ENCODE results near the gene SPX. TPM values are rescaled to one million over a fixed set of nuclear protein-coding genes. Genes with fewer than 3 reads are reported as not detected.

The SPX gene
- total RNA-seq, 1 experiment from 2014 or later: 0.39 TPM

GRCh38 chr12:21539797-21540196 is 13.7 kb downstream of the SPX start:
- intact Hi-C loops (cut with micrococcal nuclease; ENCODE audit: unreplicated experiment): no loop called here
- Histone ChIP-seq H3K79me2 (ENCODE audit: low read depth) (no peaks in the 10 kb centered on the region), H3K9me2 (ENCODE audit: insufficient read depth) (no peaks in the 10 kb centered on the region), H3K9me3 (ENCODE audit: insufficient read depth, low read depth) (no peaks in the 10 kb centered on the region), H3F3A (ENCODE audit: insufficient read depth, low read depth) (no peaks in the 10 kb centered on the region), H3K27ac (no peak overlapping the region), H2AFZ (no peak overlapping the region), H4K20me1 (ENCODE audit: insufficient read depth) (no peaks in the 10 kb centered on the region), H3K27me3 (ENCODE audit: insufficient read depth, low read depth) (no peaks in the 10 kb centered on the region), H3K4me1 (replicated peaks; ENCODE audit: insufficient read depth) (0 out of 2 replicates have a peak, but pooled peaks cover 10% of the 10 kb centered on the region), H3K36me3 (ENCODE audit: low read depth) (no peaks in the 10 kb centered on the region), H3K4me2 (no peak overlapping the region), H3K4me3 (no peak overlapping the region)
- ChIA-PET POLR2A (ENCODE audit: unreplicated experiment) (no interaction called here), CTCF (no interaction called here)
- BruUV-seq (replicated peaks): no TSS peak
- no peak for DNase-seq
- TF ChIP-seq EZH2 (IDR thresholded peaks at IDR 0.05; ENCODE audit: low read depth) (no peak), CTCF (conservative IDR thresholded peaks at IDR 0.05) (no peak)

GRCh38 chr12:21541773-21542172 is 15.7 kb downstream of the SPX start:
- no peak overlapping the region for H3K4me3 ChIP-seq
- no peak for TF ChIP-seq CTCF (conservative IDR thresholded peaks at IDR 0.05)
- TF ChIP-seq EZH2 (IDR thresholded peaks at IDR 0.05; ENCODE audit: low read depth): no peak
- BruUV-seq (replicated peaks): no TSS peak
- no peaks in the 10 kb centered on the region for H3K36me3 ChIP-seq (ENCODE audit: low read depth)
- intact Hi-C loops (cut with micrococcal nuclease; ENCODE audit: unreplicated experiment): no loop called here
- H2AFZ ChIP-seq: no peak overlapping the region
- no peaks in the 10 kb centered on the region for H3K27me3 ChIP-seq (ENCODE audit: insufficient read depth, low read depth)
- no peak overlapping the region for H3K4me2 ChIP-seq
- H3K4me1 ChIP-seq (replicated peaks; ENCODE audit: insufficient read depth): 0 out of 2 replicates have a peak, but pooled peaks cover 10% of the 10 kb centered on the region
- CTCF ChIA-PET: no interaction called here
- H4K20me1 ChIP-seq (ENCODE audit: insufficient read depth): no peaks in the 10 kb centered on the region
- H3K9me2 ChIP-seq (ENCODE audit: insufficient read depth): no peaks in the 10 kb centered on the region
- no peaks in the 10 kb centered on the region for H3K79me2 ChIP-seq (ENCODE audit: low read depth)
- H3K9me3 ChIP-seq (ENCODE audit: insufficient read depth, low read depth): no peaks in the 10 kb centered on the region
- H3K27ac ChIP-seq: no peak overlapping the region
- no peaks in the 10 kb centered on the region for H3F3A ChIP-seq (ENCODE audit: insufficient read depth, low read depth)
- no peak for DNase-seq
- POLR2A ChIA-PET (ENCODE audit: unreplicated experiment): no interaction called here

- no peaks in the 10 kb centered on the region for H4K20me1 ChIP-seq (ENCODE audit: insufficient read depth)
- no peaks in the 10 kb centered on the region for H3K9me2 ChIP-seq (ENCODE audit: insufficient read depth)
- intact Hi-C loops (cut with micrococcal nuclease; ENCODE audit: unreplicated experiment): no loop called here
- no TSS peak for BruUV-seq (replicated peaks)
- H3K4me3 ChIP-seq: no peak overlapping the region
- TF ChIP-seq CTCF (conservative IDR thresholded peaks at IDR 0.05) (no peak), EZH2 (IDR thresholded peaks at IDR 0.05; ENCODE audit: low read depth) (no peak)
- H3K36me3 ChIP-seq (ENCODE audit: low read depth): no peaks in the 10 kb centered on the region
- H2AFZ ChIP-seq: no peak overlapping the region
- CTCF ChIA-PET: no interaction called here
- H3K4me1 ChIP-seq (replicated peaks; ENCODE audit: insufficient read depth): 0 out of 2 replicates have a peak, but pooled peaks cover 10% of the 10 kb centered on the region
- H3K27me3 ChIP-seq (ENCODE audit: insufficient read depth, low read depth): no peaks in the 10 kb centered on the region
- H3K27ac ChIP-seq: no peak overlapping the region
- no peaks in the 10 kb centered on the region for H3K79me2 ChIP-seq (ENCODE audit: low read depth)
- POLR2A ChIA-PET (ENCODE audit: unreplicated experiment): no interaction called here
- no peak overlapping the region for H3K4me2 ChIP-seq
- no peak for DNase-seq
- H3K9me3 ChIP-seq (ENCODE audit: insufficient read depth, low read depth): no peaks in the 10 kb centered on the region
- H3F3A ChIP-seq (ENCODE audit: insufficient read depth, low read depth): no peaks in the 10 kb centered on the region
These were observed 16.3 kb downstream of the SPX start for GRCh38 chr12:21542403-21542802.

Data from PC-9 (cell line).